HEK293 (cell line): ENCODE results near the gene PHACTR3.

ENCODE experiments used
- CTCF ChIA-PET: fragments of 350-600 bp; formaldehyde crosslinking; extraction: SDS; loops from one replicate; lab custom pipeline; 2021; ENCODE audit warnings: antibody characterized with exemption; lab: Yijun Ruan, JAX
- POLR2A ChIA-PET: fragments of 300-600 bp; formaldehyde crosslinking; extraction: SDS; loops from one replicate; lab custom pipeline; 2020; ENCODE audit warnings: antibody characterized with exemption, inconsistent platforms; lab: Yijun Ruan, JAX
- H3K27ac ChIP-seq: fragments of 200-500 bp; sonication (Bioruptor generic); 2 replicates; pipeline ENCODE4 v1.5.1; 2014; ENCODE audit warnings: low read depth, low read length, control low read depth, inconsistent platforms; ENCODE audit errors: extremely low read depth
- H3K36me3 ChIP-seq, 2 experiments: fragments of 200-500 bp in 1 of 2; sonication (Bioruptor generic) in 1 of 2; 1 replicate in 1 of 2; 2 replicates in 1 of 2; pipeline ENCODE4 v1.5.1; 2014 to 2017; ENCODE audit warnings: inconsistent platforms in 2 of 2, low read length in 2 of 2; ENCODE audit not compliant: control insufficient read depth in 2 of 2, insufficient read depth in 1 of 2
- H3K4me1 ChIP-seq: fragments of 200-500 bp; sonication (Bioruptor generic); 2 replicates; pipeline ENCODE4 v1.5.1; 2014; ENCODE audit warnings: mild to moderate bottlenecking, low read length, inconsistent platforms; ENCODE audit not compliant: control insufficient read depth, insufficient read depth
- H3K4me3 ChIP-seq: 2 replicates; pipeline ENCODE4 v1.5.1; 2011; ENCODE audit warnings: low read depth, mild to moderate bottlenecking, control low read depth, low read length, moderate library complexity
- H3K9me3 ChIP-seq: fragments of 200-500 bp; sonication (Bioruptor generic); 2 replicates; pipeline ENCODE4 v1.5.1; 2014; ENCODE audit warnings: low read depth, low read length, inconsistent platforms; ENCODE audit not compliant: control insufficient read depth, insufficient read depth
- IKZF3 ChIP-seq: fragments of 450-650 bp; IDR thresholded peaks from 2 replicates; pipeline ENCODE4 v1.5.0; 2018; ENCODE audit warnings: missing biosample characterization, mild to moderate bottlenecking, missing genetic modification characterization, moderate library complexity
- MEIS1 ChIP-seq: sonication (generic); formaldehyde crosslinking; IDR thresholded peaks from 2 replicates; pipeline ENCODE4 v1.8.1; 2022; ENCODE audit warnings: missing genetic modification reagents, mild to moderate bottlenecking, borderline replicate concordance
- OSR2 ChIP-seq: fragments of 450-650 bp; formaldehyde crosslinking; IDR thresholded peaks from 2 replicates; pipeline ENCODE4 v1.5.1; 2016; ENCODE audit warnings: missing biosample characterization, missing genetic modification characterization
- OVOL3 ChIP-seq: fragments of 450-650 bp; formaldehyde crosslinking; IDR thresholded peaks from 2 replicates; pipeline ENCODE4 v1.5.1; 2016; ENCODE audit warnings: missing biosample characterization, missing genetic modification characterization
- PRDM2 ChIP-seq: fragments of 450-650 bp; formaldehyde crosslinking; IDR thresholded peaks from 2 replicates; pipeline ENCODE4 v1.5.1; 2016; ENCODE audit warnings: missing biosample characterization, missing genetic modification characterization, borderline replicate concordance
- SETDB1 ChIP-seq: IDR thresholded peaks from one replicate; pipeline ENCODE4 v1.6.1; 2017; ENCODE audit warnings: mild to moderate bottlenecking, low read length, moderate library complexity, mixed read lengths; ENCODE audit not compliant: insufficient read length
- ZBTB44 ChIP-seq: fragments of 450-650 bp; IDR thresholded peaks from 2 replicates; pipeline ENCODE4 v1.5.1; 2018; ENCODE audit warnings: missing biosample characterization, mild to moderate bottlenecking, missing genetic modification characterization
- ZNF24 ChIP-seq: fragments of 450-650 bp; formaldehyde crosslinking; IDR thresholded peaks from 2 replicates; pipeline ENCODE4 v1.5.1; 2016; ENCODE audit warnings: missing biosample characterization, missing genetic modification characterization
- ZNF335 ChIP-seq: fragments of 450-650 bp; formaldehyde crosslinking; conservative IDR thresholded peaks from 2 replicates; pipeline ENCODE4 v1.5.1; 2016; ENCODE audit warnings: missing biosample characterization, missing genetic modification characterization
- ZNF488 ChIP-seq: fragments of 450-650 bp; formaldehyde crosslinking; IDR thresholded peaks from 2 replicates; pipeline ENCODE4 v1.5.1; 2016; ENCODE audit warnings: missing biosample characterization, missing genetic modification characterization
- ZNF621 ChIP-seq: fragments of 450-650 bp; formaldehyde crosslinking; IDR thresholded peaks from 2 replicates; pipeline ENCODE4 v1.5.1; 2017; ENCODE audit warnings: missing biosample characterization, missing genetic modification characterization
- ZNF747 ChIP-seq: fragments of 450-650 bp; formaldehyde crosslinking; IDR thresholded peaks from 2 replicates; pipeline ENCODE4 v1.5.1; 2016; ENCODE audit warnings: missing biosample characterization, missing genetic modification characterization
- ZNF830 ChIP-seq: fragments of 450-650 bp; IDR thresholded peaks from 2 replicates; pipeline ENCODE4 v1.5.0; 2018; ENCODE audit warnings: missing biosample characterization, missing genetic modification characterization, low read depth, mild to moderate bottlenecking, moderate library complexity
- ZSCAN5A ChIP-seq: fragments of 450-650 bp; formaldehyde crosslinking; IDR thresholded peaks from 2 replicates; pipeline ENCODE4 v1.5.1; 2016; ENCODE audit warnings: missing biosample characterization, missing genetic modification characterization

Gene PHACTR3

GRCh38 chr20:59729506-59729905 is 125.2 kb downstream of the PHACTR3 start:
- TF ChIP-seq ZNF830 (tag by site-specific recombination) (no peak), SETDB1 (no peak), ZNF621 (tag by site-specific recombination) (no peak), ZNF335 (tag by site-specific recombination) (no peak), PRDM2 (tag by site-specific recombination) (no peak), ZNF747 (tag by site-specific recombination) (no peak), MEIS1 (CRISPR knock-in tag) (no peak), OVOL3 (tag by site-specific recombination) (no peak), OSR2 (no peak), ZNF488 (tag by site-specific recombination) (no peak), IKZF3 (tag by site-specific recombination) (no peak), ZNF24 (tag by site-specific recombination) (no peak)
- H3K36me3 ChIP-seq = no peaks in the 10 kb centered on the region
- no peak overlapping the region for H3K27ac ChIP-seq
- no peaks in the 10 kb centered on the region for H3K4me1 ChIP-seq
- H3K4me3 ChIP-seq = no peak overlapping the region
- H3K9me3 ChIP-seq = no peaks in the 10 kb centered on the region
- CTCF ChIA-PET = interaction anchor here (1.1 kb wide), 1 partner anchor 169 kb away, joined by 4 read pairs; no protein-coding TSS in a partner anchor
- POLR2A ChIA-PET = no interaction called here

GRCh38 chr20:59730722-59731121 is 126.4 kb downstream of the PHACTR3 start:
- no peak overlapping the region for H3K27ac ChIP-seq

More at GRCh38 chr20:59730722-59731121, 126.4 kb downstream of the PHACTR3 start:
- ChIA-PET CTCF (interaction anchor here (0.7 to 1.3 kb wide), 2 partner anchors 154 to 160 kb away, joined by 3 to 5 read pairs; no protein-coding TSS in a partner anchor), POLR2A (no interaction called here)
- Histone ChIP-seq H3K36me3 (no peaks in the 10 kb centered on the region), H3K4me1 (no peaks in the 10 kb centered on the region)
- TF ChIP-seq ZSCAN5A (tag by site-specific recombination) (no peak), ZBTB44 (tag by site-specific recombination) (no peak)
- TF ChIP-seq, all 188 proteins: peak for 0
- no peak overlapping the region for H3K4me3 ChIP-seq
- H3K9me3 ChIP-seq = no peaks in the 10 kb centered on the region
